ENCODE measurements around the gene ATP2B2.

DNA sequence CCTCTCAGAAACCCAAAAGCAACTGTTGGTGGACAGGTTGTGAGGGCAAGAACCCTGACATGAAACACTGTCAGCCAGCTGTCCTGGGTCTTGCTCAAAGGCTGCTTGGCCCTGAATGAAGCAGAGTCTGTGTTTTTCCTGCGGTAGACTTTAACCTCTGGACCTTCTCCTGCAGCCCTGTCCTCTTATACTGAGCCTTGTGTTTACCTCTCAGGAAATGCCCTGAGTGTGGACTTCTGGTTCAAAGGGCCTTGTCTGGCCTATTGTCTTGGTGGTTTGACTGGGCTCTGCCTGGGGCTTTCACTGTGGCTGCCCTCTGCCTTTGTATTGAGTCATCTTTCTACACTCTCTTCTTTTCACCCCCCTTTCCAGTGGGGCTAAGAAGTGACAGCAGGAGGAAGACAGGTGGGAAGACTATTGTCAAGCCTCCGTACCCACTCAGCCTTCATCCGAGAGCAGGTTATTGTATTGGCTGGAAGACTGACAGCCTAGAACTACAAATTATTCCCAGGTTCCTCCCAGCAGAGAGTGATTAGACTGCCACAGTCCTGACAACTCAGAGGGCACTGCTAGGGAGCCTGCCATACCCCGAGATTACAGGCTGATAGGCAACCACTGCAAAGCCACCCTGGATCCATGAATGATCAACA lies 187.9 kb downstream of the ATP2B2 start:
- no peak for TF ChIP-seq EZH2phosphoT487 (IDR thresholded peaks at IDR 0.05; ENCODE audit: low read depth)
- TF ChIP-seq, protein P1, sequence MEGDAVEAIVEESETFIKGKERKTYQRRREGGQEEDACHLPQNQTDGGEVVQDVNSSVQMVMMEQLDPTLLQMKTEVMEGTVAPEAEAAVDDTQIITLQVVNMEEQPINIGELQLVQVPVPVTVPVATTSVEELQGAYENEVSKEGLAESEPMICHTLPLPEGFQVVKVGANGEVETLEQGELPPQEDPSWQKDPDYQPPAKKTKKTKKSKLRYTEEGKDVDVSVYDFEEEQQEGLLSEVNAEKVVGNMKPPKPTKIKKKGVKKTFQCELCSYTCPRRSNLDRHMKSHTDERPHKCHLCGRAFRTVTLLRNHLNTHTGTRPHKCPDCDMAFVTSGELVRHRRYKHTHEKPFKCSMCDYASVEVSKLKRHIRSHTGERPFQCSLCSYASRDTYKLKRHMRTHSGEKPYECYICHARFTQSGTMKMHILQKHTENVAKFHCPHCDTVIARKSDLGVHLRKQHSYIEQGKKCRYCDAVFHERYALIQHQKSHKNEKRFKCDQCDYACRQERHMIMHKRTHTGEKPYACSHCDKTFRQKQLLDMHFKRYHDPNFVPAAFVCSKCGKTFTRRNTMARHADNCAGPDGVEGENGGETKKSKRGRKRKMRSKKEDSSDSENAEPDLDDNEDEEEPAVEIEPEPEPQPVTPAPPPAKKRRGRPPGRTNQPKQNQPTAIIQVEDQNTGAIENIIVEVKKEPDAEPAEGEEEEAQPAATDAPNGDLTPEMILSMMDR (IDR thresholded peaks at IDR 0.05; ENCODE audit: low read depth, low read length): no peak
